Activated T-helper 9 cell treated with anti-CD3 and anti-CD28 coated beads, Interleukin-2, amount 50 U/mL, for 16 hours (primary cell): ENCODE results near the gene CCDC197.

ENCODE experiments used
- DNase-seq: peaks from one replicate; pipeline ENCODE4 v3.0.0-alpha.2; 2020; ENCODE audit warnings: low read depth

CCDC197 gene

GRCh38 chr14:93977790-93978581 is 19.1 kb upstream of the CCDC197 start:
- DNase-seq = peak; percentile 71

- no peak for DNase-seq
Observed at GRCh38 chr14:93978735-93979134, 18.4 kb upstream of the CCDC197 start.

DNA sequence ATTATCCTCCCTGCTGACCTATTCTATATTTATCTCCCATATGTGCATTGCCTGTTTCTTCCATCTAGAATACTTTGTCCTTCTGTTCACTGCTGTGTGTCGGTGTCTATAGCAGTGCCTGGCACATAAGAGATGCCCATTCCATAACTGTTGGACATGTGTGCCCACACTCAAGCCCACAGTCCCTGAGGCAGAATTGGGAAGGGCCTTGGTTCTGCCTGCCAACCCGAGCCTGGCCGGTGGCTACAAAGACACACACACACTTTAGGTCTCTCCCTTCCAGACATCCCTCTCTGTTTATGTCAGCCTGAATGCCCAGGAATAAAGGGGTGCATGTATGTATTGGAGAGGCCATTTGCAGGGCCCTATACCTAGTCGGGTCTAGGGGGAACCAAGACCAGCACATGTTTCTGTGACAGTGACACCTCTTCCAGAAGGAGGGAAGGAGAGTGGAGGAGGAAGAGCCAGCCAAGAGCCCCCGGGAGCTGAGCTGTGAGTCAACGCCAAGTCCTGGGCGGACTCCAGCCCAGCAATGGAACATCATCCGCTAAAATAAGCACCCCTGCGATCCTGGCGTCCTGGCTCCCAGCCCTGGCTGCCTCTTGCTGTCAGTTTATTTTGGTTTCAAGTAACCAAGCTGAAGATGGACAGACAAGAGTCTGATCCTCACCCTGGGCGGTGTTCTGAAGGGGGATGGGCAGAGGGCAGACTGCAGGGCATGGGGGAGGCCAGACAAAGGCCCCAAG is 16.5 kb upstream of the CCDC197 start:
- no peak for DNase-seq

DNA sequence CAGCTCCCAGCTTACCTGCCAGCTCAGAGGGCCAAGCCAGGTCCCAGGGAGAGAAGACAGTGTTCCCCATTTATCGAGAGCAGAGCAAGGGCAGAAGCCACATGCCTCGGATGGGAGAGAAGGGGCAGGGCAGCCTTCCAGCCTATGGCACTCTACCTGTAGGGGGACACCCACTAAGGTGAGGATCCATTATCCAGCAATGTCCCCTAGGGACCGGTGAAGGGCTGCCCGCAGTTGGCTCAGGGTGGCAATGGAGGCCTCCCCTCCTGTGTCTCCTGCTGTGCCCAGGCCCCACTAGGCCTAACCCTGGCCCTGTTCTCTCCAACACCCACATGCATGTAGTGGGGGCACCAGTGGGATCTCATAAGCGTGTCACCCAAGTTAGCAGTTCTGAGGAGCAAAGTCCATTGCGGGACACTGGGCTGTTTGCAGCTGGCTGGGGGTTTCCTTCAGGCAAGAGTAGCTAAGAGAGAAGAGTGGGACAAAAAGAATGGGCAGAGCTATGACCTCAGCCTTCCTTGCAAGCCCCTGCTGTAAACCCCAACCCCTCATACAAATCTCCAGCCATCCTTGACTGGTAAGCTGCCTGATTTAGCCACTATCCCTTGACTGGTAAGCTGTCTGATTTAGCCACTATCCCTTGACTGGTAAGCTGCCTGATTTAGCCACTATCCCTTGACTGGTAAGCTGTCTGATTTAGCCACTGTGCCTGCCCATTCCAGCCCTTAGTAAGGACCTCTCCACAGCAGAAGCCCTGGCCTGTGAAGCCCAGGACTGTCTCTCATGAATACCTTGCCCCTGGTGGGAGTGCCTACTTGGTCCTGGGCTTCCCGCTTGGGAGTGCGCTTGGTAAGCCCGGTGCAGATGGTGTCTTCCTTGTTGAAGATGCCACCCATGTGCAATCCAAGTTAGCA is 15.5 kb upstream of the CCDC197 start:
- DNase-seq = no peak

GRCh38 chr14:93982230-93983007 is 14.7 kb upstream of the CCDC197 start:
- DNase-seq = no peak

- no peak for DNase-seq
Observed at GRCh38 chr14:93984070-93984469, 13.0 kb upstream of the CCDC197 start.

GRCh38 chr14:93984987-93985410 is 12.1 kb upstream of the CCDC197 start:
- no peak for DNase-seq

DNA sequence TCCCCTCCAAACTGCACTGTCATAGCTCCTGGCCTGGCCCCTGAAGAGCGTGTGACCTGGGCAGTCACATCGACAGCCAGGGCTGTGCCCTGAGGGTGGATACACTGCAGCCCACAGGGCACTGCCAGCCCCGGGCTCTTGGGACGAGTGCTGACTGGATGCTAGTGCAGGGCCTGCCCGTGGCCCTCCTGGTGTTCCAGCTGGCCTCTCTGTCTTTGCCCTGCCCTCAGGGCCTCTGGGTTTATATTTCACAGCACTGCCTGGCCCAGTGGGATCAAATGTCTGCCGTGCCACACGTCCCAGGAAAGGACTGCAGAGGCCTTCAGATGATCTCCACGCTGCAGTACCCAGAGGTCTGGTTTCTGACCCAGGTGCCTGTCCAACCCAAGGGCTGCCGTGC is 10.1 kb upstream of the CCDC197 start:
- DNase-seq = no peak

GRCh38 chr14:93987376-93987775 is 9.7 kb upstream of the CCDC197 start:
- no peak for DNase-seq

DNA sequence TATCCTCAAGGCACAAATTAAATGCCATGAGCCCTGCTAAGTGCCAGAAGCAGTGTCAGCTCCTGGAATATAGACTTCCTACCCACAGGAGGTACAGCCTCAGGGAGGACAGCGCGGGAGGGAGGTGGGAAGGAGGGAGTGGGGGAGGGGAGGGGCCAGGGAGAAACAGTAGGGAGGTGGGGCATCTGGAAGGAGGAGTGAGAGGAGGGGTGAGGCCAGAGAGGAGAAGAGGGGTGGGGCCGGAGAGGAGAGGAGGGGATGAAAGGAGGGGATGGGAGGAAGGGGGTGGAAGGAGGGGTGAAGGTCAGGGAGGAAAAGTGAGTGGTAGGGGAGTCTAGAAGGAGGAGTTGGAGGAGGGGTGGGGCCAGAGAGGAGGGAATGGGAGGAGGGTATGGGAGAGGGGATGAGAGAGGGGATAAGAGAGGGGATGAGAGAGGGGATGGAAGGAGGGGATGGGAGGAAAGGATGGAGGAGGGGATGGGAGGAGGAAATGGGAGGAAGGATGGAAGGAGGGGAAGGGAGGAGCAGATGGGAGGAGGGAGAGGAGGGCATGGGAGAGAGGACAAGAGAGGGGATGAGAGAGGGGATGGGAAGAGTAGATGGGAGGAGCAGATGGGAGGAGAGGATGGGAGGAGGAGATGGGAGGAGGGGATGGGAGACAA is 9.2 kb upstream of the CCDC197 start:
- no peak for DNase-seq

- DNase-seq = no peak
Observed at GRCh38 chr14:93989939-93990338, 7.2 kb upstream of the CCDC197 start.

GRCh38 chr14:93991212-93991611 is 5.9 kb upstream of the CCDC197 start:
- no peak for DNase-seq

GRCh38 chr14:93991649-93992048 is 5.5 kb upstream of the CCDC197 start:
- DNase-seq = no peak

DNA sequence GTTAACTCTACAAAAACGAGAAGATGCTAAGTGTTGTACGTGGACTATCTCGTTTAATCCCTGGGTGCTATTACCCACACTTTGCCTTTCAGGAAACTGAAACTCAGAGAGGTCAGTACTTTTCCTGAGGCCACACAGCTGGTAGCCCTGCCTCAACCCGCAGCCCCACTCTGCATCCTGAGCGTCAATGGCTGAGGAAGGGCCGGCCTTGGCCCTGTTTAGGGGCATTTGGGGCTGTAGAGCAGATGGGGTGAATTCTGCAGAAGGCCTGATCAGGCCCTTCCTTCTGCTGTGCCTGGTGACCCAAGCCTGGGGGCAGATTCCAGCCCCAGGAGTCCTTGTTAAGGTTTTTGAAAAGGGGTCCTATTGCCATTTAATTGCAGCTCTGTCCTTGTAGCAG is 3.7 kb upstream of the CCDC197 start:
- no peak for DNase-seq

GRCh38 chr14:93994919-93995682 is 2.0 kb upstream of the CCDC197 start:
- peak; percentile 43 for DNase-seq

GRCh38 chr14:93996130-93996695 is 888 bp upstream of the CCDC197 start:
- DNase-seq = no peak

GRCh38 chr14:93997916-93998870 is 1.1 kb downstream of the CCDC197 start:
- no peak for DNase-seq

GRCh38 chr14:93998871-93999403 is 1.8 kb downstream of the CCDC197 start:
- DNase-seq = no peak
